ENCODE data around the gene ELMO2.

Gene ELMO2

GRCh38 chr20:46316984-46317684 lies 89.3 kb downstream of the ELMO2 start:
- no peak for DNase-seq (ENCODE audit: low spot score)
- TF ChIP-seq CTCF (IDR thresholded peaks at IDR 0.05; ENCODE audit: extremely low read depth, insufficient read depth, missing control alignments), result no peak
- in situ Hi-C loops (cut with MboI; ENCODE audit: low pct_unique_long_range_greater_than_20kb, low sequenced_read_pairs, unreplicated experiment), result no loop called here
